Immature natural killer cell (primary cell): Measurements from ENCODE around the gene ACTR3C. TPM values are rescaled to one million over a fixed set of nuclear protein-coding genes. Genes with fewer than 3 reads are reported as not detected.

ENCODE experiments used
- polyA plus RNA-seq, 3 donors: library from polyadenylated mRNA; unstranded; fragments of 300-500 nt; fragmentation: Illumina TruSeq; gene quantifications; one replicate each; pipeline ENCODE4 v1.2.3, GENCODE V29; 2021

Gene ACTR3C
- polyA plus RNA-seq, 3 donors from 2014 or later, result 3.6 to 8.8 (median 6.5) TPM

Other genes starting within 250 kb of the ACTR3C start
- 10 to 100 TPM; 19.4 to 26.6 (median 20.6) TPM for gene LRRC61, start 190 bp downstream of the ACTR3C start, polyA plus RNA-seq
- not detected for gene RARRES2, start 18.1 kb upstream of the ACTR3C start, polyA plus RNA-seq
- 10 to 100 TPM; 40.6 to 86.0 (median 43.2) TPM for gene REPIN1, start 45.3 kb upstream of the ACTR3C start, polyA plus RNA-seq
- gene ZNF775, start 55.8 kb upstream of the ACTR3C start, polyA plus RNA-seq, result 1 to 10 TPM; 3.3 to 5.5 (median 5.5) TPM
- gene GIMAP8, start 127.1 kb upstream of the ACTR3C start, polyA plus RNA-seq, result 10 to 100 TPM in 1 of 3 donors, 1 to 10 TPM in 2; 2.6 to 25.1 (median 5.0) TPM
- gene GIMAP7, start 191.3 kb upstream of the ACTR3C start, polyA plus RNA-seq, result 100 to 1,000 TPM; 285 to 709 (median 555) TPM
- gene GIMAP4, start 243.8 kb upstream of the ACTR3C start, polyA plus RNA-seq, result 100 to 1,000 TPM; 158 to 420 (median 392) TPM